ENCODE data around the gene PTPRT.

Gene PTPRT

DNA sequence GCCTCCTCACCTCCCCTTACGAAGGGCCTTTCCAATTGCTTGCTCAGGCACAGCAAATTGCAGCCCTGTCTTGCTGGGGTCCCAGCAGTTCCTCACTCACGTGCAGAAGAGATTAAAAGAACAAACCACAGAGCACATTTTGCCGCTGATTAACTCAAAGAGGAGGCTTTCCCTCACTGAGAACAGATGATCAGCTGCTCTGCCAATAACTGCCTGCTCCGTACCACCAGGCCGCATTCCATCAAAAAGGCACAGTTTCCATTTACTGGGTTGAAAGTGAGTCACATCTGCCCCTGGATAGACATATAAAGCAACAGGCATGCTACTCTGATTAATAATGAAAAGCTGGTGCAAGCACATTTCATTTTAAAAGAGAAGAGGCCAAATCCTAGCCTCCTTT, 446.8 kb downstream of the PTPRT start:
- 70% methylated on average over 5 of the region's 5 CpGs for WGBS
- Histone ChIP-seq H3K27me3 (ENCODE audit: control insufficient read depth in 1 of 2, insufficient read depth in 1 of 2, low read length in 2 of 2) (no peaks in the 10 kb centered on the region), H3K4ac (ENCODE audit: low read depth in 1 of 2, low read length in 2 of 2) (no peak overlapping the region), H3K23ac (ENCODE audit: low read length in 2 of 2) (no peak overlapping the region), H4K8ac (ENCODE audit: low read length) (no peak overlapping the region), H3K9ac (ENCODE audit: low read length) (no peak overlapping the region), H3K4me3 (ENCODE audit: insufficient read depth in 1 of 2, low read depth in 1 of 2, low read length in 2 of 2) (no peak overlapping the region), H2BK120ac (ENCODE audit: low read depth, low read length) (no peak overlapping the region), H3K79me1 (replicated peaks; ENCODE audit: low read length, poor library complexity, severe bottlenecking) (no peaks in the 10 kb centered on the region), H3K4me2 (ENCODE audit: low read length, poor library complexity, severe bottlenecking) (no peak overlapping the region), H2AFZ (ENCODE audit: low read depth, low read length) (no peak overlapping the region), H3K27ac (ENCODE audit: low read length, poor library complexity, severe bottlenecking) (no peak overlapping the region), H2BK12ac (ENCODE audit: low read length in 2 of 2) (no peak overlapping the region), H3K18ac (ENCODE audit: low read depth in 1 of 2, low read length in 2 of 2) (no peak overlapping the region), H2AK5ac (ENCODE audit: low read length, severe bottlenecking) (no peak overlapping the region), H3K14ac (ENCODE audit: low read length in 2 of 2) (no peak overlapping the region), H3K9me3 (ENCODE audit: control insufficient read depth, low read length) (peaks cover 6% of the 10 kb centered on the region), H3K4me1 (ENCODE audit: control insufficient read depth, insufficient read depth, low read depth, low read length) (no peaks in the 10 kb centered on the region), H2BK5ac (ENCODE audit: low read depth, low read length, poor library complexity, severe bottlenecking) (no peak overlapping the region), H2BK15ac (ENCODE audit: low read depth, poor library complexity, severe bottlenecking) (no peak overlapping the region), H4K91ac (ENCODE audit: low read length) (no peak overlapping the region), H3K36me3 (ENCODE audit: control insufficient read depth in 1 of 2, insufficient read depth in 2 of 2, low read depth in 1 of 2, low read length in 2 of 2) (no peaks in the 10 kb centered on the region)
- DNase-seq = no peak

DNA sequence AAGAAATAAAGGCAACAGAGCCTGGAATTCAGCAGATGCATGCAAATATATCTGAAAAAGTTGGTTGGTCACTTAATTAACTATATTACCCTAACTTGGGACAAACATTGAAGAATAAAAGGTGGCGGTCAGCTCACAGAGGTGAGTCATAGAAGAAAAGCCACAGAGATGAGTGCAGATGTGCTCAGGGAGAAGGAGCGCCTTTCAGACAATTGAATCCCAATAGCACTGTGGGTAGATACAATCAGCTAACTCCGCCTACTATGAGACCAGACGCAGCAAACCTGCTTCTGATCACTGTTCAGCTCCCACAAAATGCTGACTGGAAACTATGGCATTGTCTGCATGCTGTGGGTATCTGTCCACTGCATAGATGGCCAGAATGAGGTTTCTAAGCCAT, 447.8 kb downstream of the PTPRT start:
- Histone ChIP-seq H3K9ac (ENCODE audit: low read length) (no peak overlapping the region), H3K4me2 (ENCODE audit: low read length, poor library complexity, severe bottlenecking) (no peak overlapping the region), H2AK5ac (ENCODE audit: low read length, severe bottlenecking) (no peak overlapping the region), H2BK120ac (ENCODE audit: low read depth, low read length) (no peak overlapping the region), H3K4me3 (ENCODE audit: insufficient read depth in 1 of 2, low read depth in 1 of 2, low read length in 2 of 2) (no peak overlapping the region), H3K27me3 (ENCODE audit: control insufficient read depth in 1 of 2, insufficient read depth in 1 of 2, low read length in 2 of 2) (no peaks in the 10 kb centered on the region), H3K14ac (ENCODE audit: low read length in 2 of 2) (no peak overlapping the region), H3K9me3 (ENCODE audit: control insufficient read depth, low read length) (peaks cover 6% of the 10 kb centered on the region), H2BK12ac (ENCODE audit: low read length in 2 of 2) (no peak overlapping the region), H4K91ac (ENCODE audit: low read length) (no peak overlapping the region), H2BK15ac (ENCODE audit: low read depth, poor library complexity, severe bottlenecking) (no peak overlapping the region), H3K79me1 (replicated peaks; ENCODE audit: low read length, poor library complexity, severe bottlenecking) (no peaks in the 10 kb centered on the region), H3K36me3 (ENCODE audit: control insufficient read depth in 1 of 2, insufficient read depth in 2 of 2, low read depth in 1 of 2, low read length in 2 of 2) (no peaks in the 10 kb centered on the region), H3K23ac (ENCODE audit: low read length in 2 of 2) (no peak overlapping the region), H2AFZ (ENCODE audit: low read depth, low read length) (no peak overlapping the region), H3K27ac (ENCODE audit: low read length, poor library complexity, severe bottlenecking) (no peak overlapping the region), H2BK5ac (ENCODE audit: low read depth, low read length, poor library complexity, severe bottlenecking) (no peak overlapping the region), H3K4me1 (ENCODE audit: control insufficient read depth, insufficient read depth, low read depth, low read length) (no peaks in the 10 kb centered on the region), H4K8ac (ENCODE audit: low read length) (no peak overlapping the region), H3K18ac (ENCODE audit: low read depth in 1 of 2, low read length in 2 of 2) (no peak overlapping the region), H3K4ac (ENCODE audit: low read depth in 1 of 2, low read length in 2 of 2) (no peak overlapping the region)
- 78% methylated on average over 4 of the region's 4 CpGs for WGBS
- DNase-seq = no peak

DNA sequence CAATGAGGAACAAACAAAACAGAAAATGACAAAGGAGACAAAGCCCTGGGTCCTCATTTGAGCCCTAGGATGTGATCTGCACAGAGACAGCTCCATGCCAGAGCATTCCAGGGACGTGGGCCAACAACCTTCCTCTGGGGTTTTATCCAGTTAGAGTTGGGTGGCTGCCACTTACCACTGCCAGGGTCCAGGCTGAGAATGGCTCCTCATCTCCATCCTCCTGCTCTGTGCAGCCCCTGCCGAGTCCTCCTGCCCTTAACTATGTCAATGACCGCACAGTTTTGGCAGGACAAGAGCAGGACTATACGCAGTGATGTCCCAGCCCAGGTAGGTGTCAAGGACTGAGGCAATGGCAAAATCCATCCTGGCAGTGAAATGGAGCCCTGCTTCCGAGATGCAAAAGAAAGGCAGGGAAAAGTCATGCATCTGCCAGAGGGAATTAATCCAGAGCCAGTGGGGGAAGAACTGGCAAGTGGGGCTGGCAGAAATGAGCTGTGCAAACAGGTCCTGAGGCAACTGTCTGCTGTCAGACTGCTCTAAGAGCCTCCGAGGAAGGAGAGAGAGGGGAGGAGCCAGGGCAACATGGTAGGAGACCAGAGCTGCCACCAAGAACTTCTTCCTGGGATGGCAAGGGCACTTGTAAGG, 449.4 kb downstream of the PTPRT start:
- H3K36me3 ChIP-seq (ENCODE audit: control insufficient read depth in 1 of 2, insufficient read depth in 2 of 2, low read depth in 1 of 2, low read length in 2 of 2) = no peaks in the 10 kb centered on the region

DNA sequence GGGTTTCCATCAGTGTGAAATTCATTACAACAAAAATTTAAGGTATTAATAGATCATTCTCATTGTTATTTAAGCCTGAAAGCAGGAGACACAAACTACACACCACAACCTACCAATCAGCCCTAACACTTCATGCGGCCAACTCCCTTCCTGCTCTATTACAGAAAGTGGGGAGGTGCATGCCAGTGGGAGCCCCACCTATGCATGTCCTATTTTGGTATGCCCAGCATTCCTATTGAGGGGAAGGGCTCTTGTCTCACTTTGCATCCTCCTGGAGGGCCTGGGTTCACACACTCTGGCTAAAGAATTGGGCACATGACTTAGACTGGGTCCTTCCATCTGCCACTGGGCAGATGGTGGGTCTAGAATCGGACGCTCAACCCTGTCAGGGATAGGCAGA, 450.0 kb downstream of the PTPRT start:
- Histone ChIP-seq H2AFZ (ENCODE audit: low read depth, low read length) (no peak overlapping the region), H2BK15ac (ENCODE audit: low read depth, poor library complexity, severe bottlenecking) (no peak overlapping the region), H3K23ac (ENCODE audit: low read length in 2 of 2) (no peak overlapping the region), H3K9me3 (ENCODE audit: control insufficient read depth, low read length) (peaks cover 6% of the 10 kb centered on the region), H4K8ac (ENCODE audit: low read length) (no peak overlapping the region), H2BK120ac (ENCODE audit: low read depth, low read length) (no peak overlapping the region), H2BK12ac (ENCODE audit: low read length in 2 of 2) (no peak overlapping the region), H2BK5ac (ENCODE audit: low read depth, low read length, poor library complexity, severe bottlenecking) (no peak overlapping the region), H3K4ac (ENCODE audit: low read depth in 1 of 2, low read length in 2 of 2) (no peak overlapping the region), H3K4me1 (ENCODE audit: control insufficient read depth, insufficient read depth, low read depth, low read length) (no peaks in the 10 kb centered on the region), H2AK5ac (ENCODE audit: low read length, severe bottlenecking) (no peak overlapping the region), H3K27ac (ENCODE audit: low read length, poor library complexity, severe bottlenecking) (no peak overlapping the region), H3K18ac (ENCODE audit: low read depth in 1 of 2, low read length in 2 of 2) (no peak overlapping the region), H3K36me3 (ENCODE audit: control insufficient read depth in 1 of 2, insufficient read depth in 2 of 2, low read depth in 1 of 2, low read length in 2 of 2) (no peaks in the 10 kb centered on the region), H3K14ac (ENCODE audit: low read length in 2 of 2) (no peak overlapping the region), H3K79me1 (replicated peaks; ENCODE audit: low read length, poor library complexity, severe bottlenecking) (no peaks in the 10 kb centered on the region), H3K4me2 (ENCODE audit: low read length, poor library complexity, severe bottlenecking) (no peak overlapping the region), H3K27me3 (ENCODE audit: control insufficient read depth in 1 of 2, insufficient read depth in 1 of 2, low read length in 2 of 2) (no peaks in the 10 kb centered on the region), H3K4me3 (ENCODE audit: insufficient read depth in 1 of 2, low read depth in 1 of 2, low read length in 2 of 2) (no peak overlapping the region), H3K9ac (ENCODE audit: low read length) (no peak overlapping the region), H4K91ac (ENCODE audit: low read length) (no peak overlapping the region)
- DNase-seq = no peak
- WGBS = 69% methylated on average over 3 of the region's 3 CpGs

More for the DNA sequence above, 449.4 kb downstream of the PTPRT start:
- Histone ChIP-seq H2BK5ac (ENCODE audit: low read depth, low read length, poor library complexity, severe bottlenecking) (no peak overlapping the region), H3K4me2 (ENCODE audit: low read length, poor library complexity, severe bottlenecking) (no peak overlapping the region), H2BK15ac (ENCODE audit: low read depth, poor library complexity, severe bottlenecking) (no peak overlapping the region), H2BK12ac (ENCODE audit: low read length in 2 of 2) (no peak overlapping the region), H3K14ac (ENCODE audit: low read length in 2 of 2) (no peak overlapping the region), H3K79me1 (replicated peaks; ENCODE audit: low read length, poor library complexity, severe bottlenecking) (no peaks in the 10 kb centered on the region), H3K4ac (ENCODE audit: low read depth in 1 of 2, low read length in 2 of 2) (no peak overlapping the region), H2BK120ac (ENCODE audit: low read depth, low read length) (no peak overlapping the region), H4K91ac (ENCODE audit: low read length) (no peak overlapping the region), H3K23ac (ENCODE audit: low read length in 2 of 2) (no peak overlapping the region), H3K4me1 (ENCODE audit: control insufficient read depth, insufficient read depth, low read depth, low read length) (no peaks in the 10 kb centered on the region), H3K18ac (ENCODE audit: low read depth in 1 of 2, low read length in 2 of 2) (no peak overlapping the region), H3K9ac (ENCODE audit: low read length) (no peak overlapping the region), H3K27ac (ENCODE audit: low read length, poor library complexity, severe bottlenecking) (no peak overlapping the region), H3K4me3 (ENCODE audit: insufficient read depth in 1 of 2, low read depth in 1 of 2, low read length in 2 of 2) (no peak overlapping the region), H3K9me3 (ENCODE audit: control insufficient read depth, low read length) (peaks cover 6% of the 10 kb centered on the region), H3K27me3 (ENCODE audit: control insufficient read depth in 1 of 2, insufficient read depth in 1 of 2, low read length in 2 of 2) (no peaks in the 10 kb centered on the region), H4K8ac (ENCODE audit: low read length) (no peak overlapping the region), H2AFZ (ENCODE audit: low read depth, low read length) (no peak overlapping the region), H2AK5ac (ENCODE audit: low read length, severe bottlenecking) (no peak overlapping the region)
- no peak for DNase-seq
- 67% methylated on average over 6 of the region's 6 CpGs for WGBS
